Measurements from ENCODE around the gene MLYCD. TPM values are rescaled to one million over a fixed set of nuclear protein-coding genes. Genes with fewer than 3 reads are reported as not detected.

The MLYCD gene
- total RNA-seq, 2 donors from 2014 or later: 19.2 to 29.3 TPM

DNA sequence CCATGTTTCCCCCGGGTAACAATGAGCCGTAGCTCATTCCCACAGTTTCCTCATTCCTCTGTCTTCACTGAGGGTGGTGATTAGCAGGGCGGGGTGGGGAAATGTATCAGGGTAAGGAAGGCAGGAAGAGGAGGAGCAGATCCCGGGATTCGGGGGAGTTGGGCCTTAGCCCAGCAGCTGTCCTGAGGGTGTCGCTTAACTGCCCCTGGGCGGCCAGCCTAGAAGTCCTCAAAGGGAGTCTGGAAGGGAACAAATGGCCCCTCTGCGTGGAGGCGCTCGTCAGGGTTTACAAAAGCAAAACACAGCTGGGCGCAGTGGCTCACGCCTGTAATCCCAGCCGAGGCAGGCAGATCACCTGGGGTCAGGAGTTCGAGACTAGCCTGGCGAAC, 14.3 kb downstream of the MLYCD start:
- 88 to 92% methylated on average over 15 of the region's 15 CpGs for WGBS, 2 donors
- intact Hi-C loops (cut with DNase I): no loop called here
- TF ChIP-seq, protein P1, sequence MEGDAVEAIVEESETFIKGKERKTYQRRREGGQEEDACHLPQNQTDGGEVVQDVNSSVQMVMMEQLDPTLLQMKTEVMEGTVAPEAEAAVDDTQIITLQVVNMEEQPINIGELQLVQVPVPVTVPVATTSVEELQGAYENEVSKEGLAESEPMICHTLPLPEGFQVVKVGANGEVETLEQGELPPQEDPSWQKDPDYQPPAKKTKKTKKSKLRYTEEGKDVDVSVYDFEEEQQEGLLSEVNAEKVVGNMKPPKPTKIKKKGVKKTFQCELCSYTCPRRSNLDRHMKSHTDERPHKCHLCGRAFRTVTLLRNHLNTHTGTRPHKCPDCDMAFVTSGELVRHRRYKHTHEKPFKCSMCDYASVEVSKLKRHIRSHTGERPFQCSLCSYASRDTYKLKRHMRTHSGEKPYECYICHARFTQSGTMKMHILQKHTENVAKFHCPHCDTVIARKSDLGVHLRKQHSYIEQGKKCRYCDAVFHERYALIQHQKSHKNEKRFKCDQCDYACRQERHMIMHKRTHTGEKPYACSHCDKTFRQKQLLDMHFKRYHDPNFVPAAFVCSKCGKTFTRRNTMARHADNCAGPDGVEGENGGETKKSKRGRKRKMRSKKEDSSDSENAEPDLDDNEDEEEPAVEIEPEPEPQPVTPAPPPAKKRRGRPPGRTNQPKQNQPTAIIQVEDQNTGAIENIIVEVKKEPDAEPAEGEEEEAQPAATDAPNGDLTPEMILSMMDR (IDR thresholded peaks at IDR 0.05): no peak
- TF ChIP-seq POLR2A (IDR thresholded peaks at IDR 0.05): no peak
- no peak for ATAC-seq
- DNase-seq: no peak
- H3K4me3 ChIP-seq: no peak overlapping the region
- no peaks in the 10 kb centered on the region for H3K9me3 ChIP-seq
- H3K36me3 ChIP-seq (replicated peaks in 1 of 2; ENCODE audit: insufficient read depth in 1 of 2, low read depth in 2 of 2): peaks cover 4 to 40% of the 10 kb centered on the region in 2 donors
- no peaks in the 10 kb centered on the region for H3K27me3 ChIP-seq
- no peak overlapping the region for H3K27ac ChIP-seq
- H3K4me1 ChIP-seq: no peaks in the 10 kb centered on the region

DNA sequence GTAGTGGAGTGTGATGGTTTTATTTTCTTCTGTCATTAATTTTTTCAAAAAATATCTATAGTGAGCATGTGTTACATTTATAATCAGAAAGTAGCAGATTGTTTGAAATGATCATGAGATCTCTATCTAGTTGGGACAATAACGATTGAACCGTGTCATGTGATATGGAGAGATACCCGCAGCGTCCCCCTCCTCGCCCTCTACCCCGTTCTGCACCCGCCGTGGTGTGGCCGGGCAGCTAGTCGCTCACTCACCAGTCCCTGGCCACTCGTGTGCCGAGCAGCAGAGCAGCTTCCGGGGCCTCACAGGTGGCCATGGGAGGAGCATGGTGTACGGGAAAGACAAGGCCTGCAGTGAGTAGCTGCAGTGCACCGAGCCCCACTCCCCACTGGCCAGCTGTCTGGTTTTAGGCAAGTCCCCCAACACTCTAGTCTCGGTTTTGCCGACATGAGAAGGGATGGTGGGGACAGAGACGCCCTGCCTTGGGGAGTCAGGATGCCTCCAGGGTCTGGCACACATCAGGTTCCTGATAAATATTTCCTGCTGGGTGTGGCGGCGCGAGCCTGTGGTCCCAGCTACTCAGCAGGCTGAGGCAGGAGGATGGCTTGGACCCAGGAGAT, 15.3 kb downstream of the MLYCD start:
- Histone ChIP-seq H3K36me3 (replicated peaks in 1 of 2; ENCODE audit: insufficient read depth in 1 of 2, low read depth in 2 of 2) (peaks cover 6 to 45% of the 10 kb centered on the region in 2 donors), H3K4me1 (no peaks in the 10 kb centered on the region), H3K27me3 (no peaks in the 10 kb centered on the region), H3K9me3 (no peaks in the 10 kb centered on the region), H3K4me3 (no peak overlapping the region), H3K27ac (no peak overlapping the region)
- DNase-seq: no peak
- no peak for ATAC-seq
- no peak for TF ChIP-seq POLR2A (IDR thresholded peaks at IDR 0.05)
- TF ChIP-seq, protein P1 (IDR thresholded peaks at IDR 0.05): no peak
- WGBS, 2 donors: 88 to 90% methylated on average over 13 to 21 of the region's 21 CpGs
- intact Hi-C loops (cut with DNase I): no loop called here

DNA sequence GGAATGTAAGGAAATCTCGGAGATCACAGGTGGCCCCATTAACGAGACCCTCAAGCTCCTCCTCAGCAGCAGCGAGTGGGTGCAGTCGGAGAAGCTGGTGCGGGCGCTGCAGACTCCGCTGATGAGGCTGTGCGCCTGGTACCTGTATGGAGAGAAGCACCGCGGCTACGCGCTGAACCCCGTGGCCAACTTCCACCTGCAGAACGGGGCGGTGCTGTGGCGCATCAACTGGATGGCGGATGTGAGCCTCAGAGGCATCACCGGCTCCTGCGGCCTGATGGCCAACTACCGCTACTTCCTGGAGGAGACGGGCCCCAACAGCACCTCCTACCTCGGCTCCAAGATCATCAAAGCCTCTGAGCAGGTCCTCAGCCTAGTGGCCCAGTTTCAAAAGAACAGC, 16.2 kb downstream of the MLYCD start:
- no peak overlapping the region for H3K4me3 ChIP-seq
- H3K4me1 ChIP-seq: no peaks in the 10 kb centered on the region
- no peaks in the 10 kb centered on the region for H3K27me3 ChIP-seq
- DNase-seq (no peak), ATAC-seq (no peak)
- peaks cover 6 to 52% of the 10 kb centered on the region in 2 donors for H3K36me3 ChIP-seq (replicated peaks in 1 of 2; ENCODE audit: insufficient read depth in 1 of 2, low read depth in 2 of 2)
- intact Hi-C loops (cut with DNase I): no loop called here
- H3K27ac ChIP-seq: no peak overlapping the region
- TF ChIP-seq, protein P1 (IDR thresholded peaks at IDR 0.05): no peak
- no peak for TF ChIP-seq POLR2A (IDR thresholded peaks at IDR 0.05)
- 93 to 97% methylated on average over 18 to 22 of the region's 22 CpGs for WGBS, 2 donors
- H3K9me3 ChIP-seq: no peaks in the 10 kb centered on the region

DNA sequence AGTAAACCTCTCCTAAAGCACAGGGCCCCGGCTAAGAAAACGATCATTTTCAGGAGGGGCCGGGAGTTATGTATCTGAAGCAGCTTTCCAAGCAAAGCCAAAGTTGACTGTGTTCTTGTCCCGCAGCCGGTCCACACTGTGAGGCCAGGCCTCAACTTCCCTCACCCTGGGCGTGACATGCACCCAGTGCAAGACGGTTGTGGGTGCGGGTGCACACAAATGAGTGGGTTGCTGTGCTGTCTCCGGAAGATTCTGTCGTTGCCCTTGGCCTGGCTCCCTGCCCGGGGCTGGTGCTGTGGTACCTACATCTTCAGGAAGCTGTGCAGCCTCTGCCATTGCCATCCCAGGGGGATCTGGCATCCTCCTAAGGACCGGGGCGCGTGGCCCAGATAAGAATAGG, 16.6 kb downstream of the MLYCD start:
- no peaks in the 10 kb centered on the region for H3K27me3 ChIP-seq
- no peaks in the 10 kb centered on the region for H3K4me1 ChIP-seq
- H3K36me3 ChIP-seq (replicated peaks in 1 of 2; ENCODE audit: insufficient read depth in 1 of 2, low read depth in 2 of 2): peaks cover 6 to 52% of the 10 kb centered on the region in 2 donors
- intact Hi-C loops (cut with DNase I): no loop called here
- WGBS, 2 donors: 93 to 95% methylated on average over 8 to 14 of the region's 14 CpGs
- H3K4me3 ChIP-seq: no peak overlapping the region
- H3K27ac ChIP-seq: no peak overlapping the region
- TF ChIP-seq, protein P1 (IDR thresholded peaks at IDR 0.05): no peak
- no peak for TF ChIP-seq POLR2A (IDR thresholded peaks at IDR 0.05)
- ATAC-seq: no peak
- H3K9me3 ChIP-seq: no peaks in the 10 kb centered on the region
- DNase-seq: no peak

Measured in body of pancreas (tissue), 4 donors.